ENCODE data around the gene SH2D3C. TPM values are rescaled to one million over a fixed set of nuclear protein-coding genes. Genes with fewer than 3 reads are reported as not detected.

SH2D3C gene
- total and polyA plus RNA-seq, 4 donors: 34.5 to 51.5 (median 42.0) TPM

GRCh38 chr9:127777368-127777980 is 992 bp downstream of the SH2D3C start:
- peak overlapping the region in 1 of 2 donors; percentile 5 for H3K27ac ChIP-seq (ENCODE audit: low read depth in 1 of 2, low read length in 1 of 2)

GRCh38 chr9:127776924-127777289 is 1.6 kb downstream of the SH2D3C start:
- H3K4me1 ChIP-seq (ENCODE audit: control insufficient read depth in 5 of 5, insufficient read depth in 5 of 5, low read length in 5 of 5): peaks cover 0 to 10% (median 4%) of the 10 kb centered on the region in 5 donors
- peak overlapping the region in 1 of 2 donors; percentile 71 for H3K27ac ChIP-seq (ENCODE audit: low read depth in 1 of 2, low read length in 1 of 2)
- ATAC-seq (ENCODE audit: insufficient read depth, low FRiP score) (no peak), DNase-seq (no peak)
- no peak overlapping the region for H3K4me3 ChIP-seq
- no peak for TF ChIP-seq CTCF (IDR thresholded peaks at IDR 0.05; ENCODE audit: control extremely low read depth, extremely low read depth)
- no peaks in the 10 kb centered on the region for H3K9me3 ChIP-seq (ENCODE audit: control insufficient read depth in 4 of 4, insufficient read depth in 3 of 4, low read length in 3 of 4)
- no peak overlapping the region for H3K9ac ChIP-seq (ENCODE audit: insufficient read depth in 1 of 2, low read length in 2 of 2)
- no peaks in the 10 kb centered on the region for H3K27me3 ChIP-seq (ENCODE audit: control insufficient read depth in 3 of 3, insufficient read depth in 3 of 3, low read length in 2 of 3)
- peaks cover 0 to 3% (median under 1%) of the 10 kb centered on the region in 4 donors for H3K36me3 ChIP-seq (ENCODE audit: control insufficient read depth in 4 of 4, insufficient read depth in 4 of 4, low read length in 4 of 4)
- 42 to 55% methylated on average over 5 of the region's 5 CpGs for WGBS, 2 donors

More at GRCh38 chr9:127777368-127777980, 992 bp downstream of the SH2D3C start:
- TF ChIP-seq CTCF (IDR thresholded peaks at IDR 0.05; ENCODE audit: control extremely low read depth, extremely low read depth): no peak
- no peaks in the 10 kb centered on the region for H3K27me3 ChIP-seq (ENCODE audit: control insufficient read depth in 3 of 3, insufficient read depth in 3 of 3, low read length in 2 of 3)
- ATAC-seq (ENCODE audit: insufficient read depth, low FRiP score) (no peak), DNase-seq (no peak)
- no peak overlapping the region for H3K9ac ChIP-seq (ENCODE audit: insufficient read depth in 1 of 2, low read length in 2 of 2)
- H3K9me3 ChIP-seq (ENCODE audit: control insufficient read depth in 4 of 4, insufficient read depth in 3 of 4, low read length in 3 of 4): no peaks in the 10 kb centered on the region
- WGBS, 2 donors: 31 to 63% methylated on average over 18 of the region's 18 CpGs
- H3K4me3 ChIP-seq: no peak overlapping the region
- peaks cover 0 to 3% (median under 1%) of the 10 kb centered on the region in 4 donors for H3K36me3 ChIP-seq (ENCODE audit: control insufficient read depth in 4 of 4, insufficient read depth in 4 of 4, low read length in 4 of 4)
- H3K4me1 ChIP-seq (ENCODE audit: control insufficient read depth in 5 of 5, insufficient read depth in 5 of 5, low read length in 5 of 5): peaks cover 0 to 10% (median 4%) of the 10 kb centered on the region in 5 donors

GRCh38 chr9:127776195-127776923 is 2.1 kb downstream of the SH2D3C start:
- 29 to 59% methylated on average over 15 of the region's 15 CpGs for WGBS, 2 donors
- H3K36me3 ChIP-seq (ENCODE audit: control insufficient read depth in 4 of 4, insufficient read depth in 4 of 4, low read length in 4 of 4): peaks cover 0 to 3% (median under 1%) of the 10 kb centered on the region in 4 donors
- no peak for ATAC-seq (ENCODE audit: insufficient read depth, low FRiP score)
- no peak overlapping the region for H3K9ac ChIP-seq (ENCODE audit: insufficient read depth in 1 of 2, low read length in 2 of 2)
- DNase-seq: peak in 1 of 3 donors; percentile 28
- H3K4me3 ChIP-seq: no peak overlapping the region
- no peaks in the 10 kb centered on the region for H3K9me3 ChIP-seq (ENCODE audit: control insufficient read depth in 4 of 4, insufficient read depth in 3 of 4, low read length in 3 of 4)
- H3K27me3 ChIP-seq (ENCODE audit: control insufficient read depth in 3 of 3, insufficient read depth in 3 of 3, low read length in 2 of 3): no peaks in the 10 kb centered on the region
- TF ChIP-seq CTCF (IDR thresholded peaks at IDR 0.05; ENCODE audit: control extremely low read depth, extremely low read depth): no peak
- H3K27ac ChIP-seq (ENCODE audit: low read depth in 1 of 2, low read length in 1 of 2): peak overlapping the region in 1 of 2 donors; percentile 71
- peaks cover 0 to 10% (median 4%) of the 10 kb centered on the region in 5 donors for H3K4me1 ChIP-seq (ENCODE audit: control insufficient read depth in 5 of 5, insufficient read depth in 5 of 5, low read length in 5 of 5)
